ENCODE measurements around the gene CNOT2. TPM values are rescaled to one million over a fixed set of nuclear protein-coding genes. Genes with fewer than 3 reads are reported as not detected.

CNOT2 gene
- total RNA-seq, 2 donors from 2014 or later: 96.2 to 96.5 TPM

GRCh38 chr12:70254225-70254624 is 11.0 kb downstream of the CNOT2 start:
- peaks cover 31% of the 10 kb centered on the region for H3K4me1 Mint-ChIP-seq
- no peaks in the 10 kb centered on the region for H3K9me3 ChIP-seq (ENCODE audit: control insufficient read depth, low read length)
- H3K36me3 ChIP-seq (ENCODE audit: control insufficient read depth, insufficient read depth, low read length): peaks cover 9% of the 10 kb centered on the region
- H3K4me1 ChIP-seq (ENCODE audit: control insufficient read depth, insufficient read depth, low read length): no peaks in the 10 kb centered on the region
- no peak for DNase-seq
- no peak overlapping the region for H3K9ac ChIP-seq (ENCODE audit: extremely low read depth, low read length, poor library complexity, severe bottlenecking)
- H3K27ac Mint-ChIP-seq: no peak overlapping the region
- no peaks in the 10 kb centered on the region for H3K27me3 ChIP-seq (ENCODE audit: control insufficient read depth, insufficient read depth, low read length, poor library complexity, severe bottlenecking)
- H3K27ac ChIP-seq (ENCODE audit: low read depth, low read length): no peak overlapping the region
- H3K27me3 Mint-ChIP-seq (ENCODE audit: insufficient read depth): no peaks in the 10 kb centered on the region
- no peaks in the 10 kb centered on the region for H3K9me3 Mint-ChIP-seq
- no peak for TF ChIP-seq CTCF (conservative IDR thresholded peaks at IDR 0.05)
- 94 to 97% methylated on average over 4 to 5 of the region's 5 CpGs for WGBS, 2 experiments (ENCODE audit: insufficient coverage in 1 of 2, insufficient read length in 1 of 2)
- H3K4me3 ChIP-seq (ENCODE audit: low read length): no peak overlapping the region
- peaks cover 6% of the 10 kb centered on the region for H3K36me3 Mint-ChIP-seq (ENCODE audit: low read depth)
- no peak overlapping the region for H3K4me3 Mint-ChIP-seq

DNA sequence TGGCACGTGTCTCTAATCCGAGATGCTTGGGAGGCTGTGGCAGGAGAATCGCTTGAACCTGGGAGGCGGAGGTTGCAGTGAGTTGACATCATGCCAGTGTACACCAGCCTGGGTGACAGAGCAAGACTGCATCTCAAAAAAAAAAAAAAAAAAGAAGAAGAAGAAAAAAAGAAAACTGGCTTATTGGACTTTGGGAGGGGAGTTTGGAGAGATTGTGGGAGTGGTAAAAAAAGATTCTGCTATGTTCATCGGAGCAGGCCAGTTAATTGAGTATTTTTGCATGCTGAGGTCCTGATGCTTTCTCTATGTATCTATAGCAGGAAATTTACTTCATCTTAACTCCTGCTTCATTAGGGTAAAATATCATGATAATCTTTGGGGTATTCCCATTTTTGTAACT is 11.6 kb downstream of the CNOT2 start:
- Mint-ChIP-seq H3K9me3 (no peaks in the 10 kb centered on the region), H3K27me3 (ENCODE audit: insufficient read depth) (no peaks in the 10 kb centered on the region), H3K36me3 (ENCODE audit: low read depth) (peaks cover 6% of the 10 kb centered on the region), H3K4me1 (peaks cover 29% of the 10 kb centered on the region), H3K4me3 (no peak overlapping the region), H3K27ac (peak overlapping the region; percentile 46)
- Histone ChIP-seq H3K36me3 (ENCODE audit: control insufficient read depth, insufficient read depth, low read length) (peaks cover 9% of the 10 kb centered on the region), H3K27ac (ENCODE audit: low read depth, low read length) (no peak overlapping the region), H3K4me1 (ENCODE audit: control insufficient read depth, insufficient read depth, low read length) (no peaks in the 10 kb centered on the region), H3K4me3 (ENCODE audit: low read length) (no peak overlapping the region), H3K27me3 (ENCODE audit: control insufficient read depth, insufficient read depth, low read length, poor library complexity, severe bottlenecking) (no peaks in the 10 kb centered on the region), H3K9ac (ENCODE audit: extremely low read depth, low read length, poor library complexity, severe bottlenecking) (no peak overlapping the region), H3K9me3 (ENCODE audit: control insufficient read depth, low read length) (no peaks in the 10 kb centered on the region)
- DNase-seq: no peak
- no peak for TF ChIP-seq CTCF (conservative IDR thresholded peaks at IDR 0.05)
- WGBS, 2 experiments (ENCODE audit: insufficient coverage in 1 of 2, insufficient read length in 1 of 2): 88 to 95% methylated on average over 5 of the region's 5 CpGs

GRCh38 chr12:70255311-70255710 is 12.1 kb downstream of the CNOT2 start:
- Histone ChIP-seq H3K4me1 (ENCODE audit: control insufficient read depth, insufficient read depth, low read length) (no peaks in the 10 kb centered on the region), H3K27me3 (ENCODE audit: control insufficient read depth, insufficient read depth, low read length, poor library complexity, severe bottlenecking) (no peaks in the 10 kb centered on the region), H3K27ac (ENCODE audit: low read depth, low read length) (no peak overlapping the region), H3K9me3 (ENCODE audit: control insufficient read depth, low read length) (no peaks in the 10 kb centered on the region), H3K9ac (ENCODE audit: extremely low read depth, low read length, poor library complexity, severe bottlenecking) (no peak overlapping the region), H3K4me3 (ENCODE audit: low read length) (no peak overlapping the region), H3K36me3 (ENCODE audit: control insufficient read depth, insufficient read depth, low read length) (peaks cover 9% of the 10 kb centered on the region)
- H3K4me3 Mint-ChIP-seq: no peak overlapping the region
- no peak for TF ChIP-seq CTCF (conservative IDR thresholded peaks at IDR 0.05)
- no peaks in the 10 kb centered on the region for H3K9me3 Mint-ChIP-seq
- 83 to 98% methylated on average over 2 to 3 of the region's 3 CpGs for WGBS, 2 experiments (ENCODE audit: insufficient coverage in 1 of 2, insufficient read length in 1 of 2)
- H3K36me3 Mint-ChIP-seq (ENCODE audit: low read depth): peaks cover 6% of the 10 kb centered on the region
- H3K4me1 Mint-ChIP-seq: peaks cover 28% of the 10 kb centered on the region
- H3K27me3 Mint-ChIP-seq (ENCODE audit: insufficient read depth): no peaks in the 10 kb centered on the region
- no peak overlapping the region for H3K27ac Mint-ChIP-seq
- no peak for DNase-seq

Measured in endodermal cell (in vitro differentiated cells).